Stimulated activated CD8-positive, alpha-beta memory T cell treated with anti-CD3 and anti-CD28 coated beads, Interleukin-15, amount 100 ng/mL, for 1 hour (primary cell): ENCODE results near the gene SGMS1.
"Not testable (repeated sequence)": the region's sequence is repeated elsewhere in the genome, so short reads cannot be mapped to it uniquely, and the experiment has no call there.

Source experiments
- DNase-seq: peaks from one replicate; pipeline ENCODE4 v3.0.0-alpha.2; 2020; ENCODE audit warnings: low read depth

The SGMS1 gene

DNA sequence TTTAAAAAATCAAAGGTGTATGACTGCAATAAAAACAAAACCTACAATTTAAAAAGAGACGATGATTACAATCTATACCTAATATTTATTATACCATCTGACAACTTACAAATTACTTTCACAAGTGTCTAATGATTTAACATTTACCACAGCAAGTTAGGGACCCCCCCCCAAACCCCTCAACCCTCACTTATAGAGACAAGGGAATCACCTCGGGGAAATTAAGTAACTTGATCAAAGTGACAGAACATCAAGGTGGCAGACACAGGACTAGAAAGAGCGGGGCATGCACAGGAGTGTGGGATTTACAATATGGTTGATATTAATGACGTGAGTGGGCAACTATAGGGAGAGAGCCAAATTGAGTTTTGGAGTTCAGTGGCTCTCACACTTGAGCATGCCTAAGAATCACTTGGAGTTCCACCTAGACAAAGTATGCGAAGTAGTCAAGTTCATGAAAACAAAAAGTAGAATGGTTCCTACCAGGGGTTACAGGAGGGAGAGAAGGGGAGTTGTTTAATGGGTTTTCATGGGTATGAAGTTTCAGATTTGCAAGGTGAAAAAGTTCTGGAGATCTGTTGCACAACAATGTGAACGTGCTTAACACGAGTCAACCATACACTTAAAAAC lies 43.4 kb downstream of the SGMS1 start:
- no peak for DNase-seq

DNA sequence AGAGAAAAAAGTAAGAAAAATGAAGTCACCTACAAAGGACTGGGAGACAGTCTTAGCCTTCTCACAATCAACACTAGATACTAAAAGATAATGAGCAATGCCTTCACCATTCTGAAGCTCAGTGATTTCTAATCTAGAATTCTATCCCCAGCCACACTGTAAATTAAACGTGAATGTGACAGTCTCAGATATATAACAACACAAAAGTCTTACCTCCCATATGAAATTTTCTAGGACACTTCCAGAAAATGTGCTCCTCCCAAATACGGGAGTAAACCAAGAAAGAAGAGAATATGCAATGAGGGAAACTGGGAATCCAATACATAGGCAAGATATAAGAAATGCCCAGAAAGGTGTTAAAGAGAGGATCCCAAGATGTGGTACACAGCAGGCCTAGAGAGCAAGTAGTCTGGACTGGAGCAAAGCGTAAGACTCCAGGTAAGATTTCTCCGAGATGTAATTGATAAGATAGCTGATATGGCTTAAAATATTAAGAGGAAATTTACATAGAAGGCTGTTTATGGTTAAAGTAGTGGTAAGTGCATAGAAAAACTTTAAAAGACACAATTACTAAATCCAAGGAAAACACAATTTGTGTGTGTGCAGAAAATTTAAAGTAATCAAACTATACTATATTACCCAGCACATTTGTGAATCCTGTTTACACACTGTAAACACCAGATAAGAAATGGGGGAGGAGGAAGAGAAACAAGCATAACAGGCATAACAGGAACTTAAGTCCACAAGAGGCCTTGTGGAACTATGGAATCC lies 44.1 kb downstream of the SGMS1 start:
- no peak for DNase-seq

DNA sequence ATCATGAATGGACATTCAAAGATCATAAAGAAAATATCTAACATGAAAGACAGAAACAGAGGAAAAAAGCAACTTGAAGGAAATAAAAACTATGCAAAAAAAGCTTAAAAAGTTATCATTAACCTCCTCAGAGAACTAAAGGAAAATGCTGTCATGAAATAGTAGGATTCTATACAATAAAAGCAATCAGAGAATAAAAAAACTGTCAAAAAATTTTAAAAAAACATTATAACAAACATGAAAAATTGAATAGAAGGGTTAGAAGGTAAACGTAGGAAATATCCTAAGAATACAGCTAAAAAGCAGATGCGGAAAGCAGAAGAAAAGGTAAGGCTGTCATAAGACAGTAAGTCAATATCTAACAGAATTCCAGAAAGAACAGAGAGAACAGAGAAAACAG lies 44.8 kb downstream of the SGMS1 start:
- DNase-seq, result no peak

DNA sequence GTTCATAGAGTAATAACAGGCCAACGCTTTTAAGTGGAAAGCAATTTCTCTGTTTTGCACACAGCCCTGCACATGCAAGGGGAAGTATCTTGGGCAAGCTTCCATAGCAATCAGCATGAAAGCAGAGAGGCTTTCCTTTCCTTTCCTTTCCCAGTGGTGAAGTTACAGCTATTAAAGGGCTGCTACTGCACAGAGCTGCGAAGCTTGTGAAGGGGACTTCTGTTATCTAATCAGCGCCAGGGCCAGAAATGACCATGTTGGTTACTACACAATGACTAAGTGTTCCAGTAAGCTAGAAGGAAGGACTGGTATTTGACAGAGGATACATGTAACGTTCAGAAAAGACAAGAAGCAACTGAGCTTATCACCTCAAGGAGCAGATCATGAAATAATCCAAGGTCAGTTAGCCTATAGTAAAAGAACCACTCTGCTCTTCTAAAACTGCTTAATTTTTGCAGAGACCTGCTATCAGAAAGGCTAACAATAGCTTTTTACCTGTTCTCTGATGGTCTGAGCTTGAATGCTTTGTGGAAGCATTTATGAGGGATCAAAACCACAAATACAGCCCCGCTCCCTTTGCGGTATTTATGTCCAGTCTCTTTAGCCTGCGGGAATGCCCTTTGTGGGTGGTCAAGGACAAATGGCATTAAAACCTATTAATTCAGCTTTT lies 45.9 kb downstream of the SGMS1 start:
- no peak for DNase-seq

DNA sequence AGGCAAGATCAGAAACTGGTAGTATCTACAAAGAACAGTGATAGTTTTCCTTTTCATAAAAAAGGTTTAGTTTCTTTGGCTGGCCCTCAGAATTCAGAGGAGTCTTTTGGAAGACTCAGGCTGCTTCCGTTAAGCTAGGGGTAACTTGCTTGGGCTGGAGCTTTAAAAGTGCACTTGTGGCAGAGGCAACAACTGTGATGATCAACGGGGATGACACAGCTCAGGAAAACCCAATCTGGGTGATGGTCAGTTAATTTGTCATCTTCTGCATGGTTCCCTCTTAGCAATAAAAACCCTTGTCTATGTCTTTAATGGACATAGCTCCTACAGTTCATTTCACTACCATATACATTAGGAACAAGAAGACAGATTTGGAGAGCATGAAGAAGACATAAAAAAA lies 46.7 kb downstream of the SGMS1 start:
- no peak for DNase-seq

DNA sequence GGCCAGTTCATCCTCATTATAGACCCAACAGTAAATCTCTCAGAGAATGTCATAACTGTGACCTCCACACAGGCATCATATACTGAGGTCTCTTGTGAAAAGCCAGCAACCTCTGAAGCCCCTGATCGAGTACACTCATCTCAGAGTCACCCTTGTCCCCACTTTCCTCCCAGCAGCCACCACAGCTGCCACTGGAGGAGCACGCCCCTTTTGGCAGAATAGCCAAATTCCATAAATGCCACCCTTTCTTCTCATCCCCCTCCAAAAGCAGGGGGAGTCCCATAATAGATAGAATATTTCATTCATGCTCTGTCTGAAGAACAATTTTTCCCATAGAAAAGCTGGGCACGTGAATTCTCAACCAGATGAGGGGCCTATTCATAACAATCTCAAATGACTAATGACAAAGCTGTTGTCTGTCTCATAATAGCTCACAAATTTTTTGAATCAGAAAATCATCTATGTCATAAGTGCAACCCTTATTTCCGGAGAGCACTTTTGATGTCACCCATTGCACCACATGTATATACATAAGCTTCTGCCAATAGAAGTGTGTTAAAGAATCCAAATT lies 47.4 kb downstream of the SGMS1 start:
- DNase-seq, result no peak

DNA sequence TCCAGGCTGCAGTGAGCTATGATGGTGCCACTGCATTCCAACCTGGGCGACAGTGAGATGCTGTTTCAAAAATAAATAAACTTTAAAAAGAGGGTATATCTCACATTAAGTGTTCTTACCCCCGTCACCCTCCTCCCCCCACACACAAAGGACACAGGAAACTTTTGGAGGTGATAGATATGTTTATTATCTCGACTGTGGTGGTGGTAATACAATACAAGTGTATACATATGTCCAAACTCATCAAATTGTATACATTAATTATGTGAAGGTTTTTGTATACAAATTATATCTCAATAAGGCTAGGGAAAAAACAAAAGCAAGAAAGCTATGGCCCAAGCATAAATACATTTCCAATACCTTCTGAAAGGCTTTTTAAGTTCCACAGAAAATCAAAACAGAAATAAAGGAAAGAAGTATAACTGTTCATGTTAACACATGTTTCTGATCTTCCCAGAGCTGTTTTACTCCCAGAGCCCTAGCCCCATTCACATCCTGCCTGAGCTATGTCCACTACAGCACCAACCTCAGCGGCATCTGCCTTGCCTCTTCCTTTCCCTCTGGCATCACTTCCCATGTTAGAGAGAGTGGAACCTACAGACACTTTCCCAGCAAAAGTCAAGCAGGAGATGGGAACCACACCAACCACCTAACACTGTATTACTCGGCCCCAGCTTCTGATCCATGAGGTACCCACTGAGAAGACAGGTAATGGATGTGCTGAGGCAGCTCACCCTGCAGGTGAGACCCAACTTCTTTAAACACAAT lies 48.1 kb downstream of the SGMS1 start:
- no peak for DNase-seq

DNA sequence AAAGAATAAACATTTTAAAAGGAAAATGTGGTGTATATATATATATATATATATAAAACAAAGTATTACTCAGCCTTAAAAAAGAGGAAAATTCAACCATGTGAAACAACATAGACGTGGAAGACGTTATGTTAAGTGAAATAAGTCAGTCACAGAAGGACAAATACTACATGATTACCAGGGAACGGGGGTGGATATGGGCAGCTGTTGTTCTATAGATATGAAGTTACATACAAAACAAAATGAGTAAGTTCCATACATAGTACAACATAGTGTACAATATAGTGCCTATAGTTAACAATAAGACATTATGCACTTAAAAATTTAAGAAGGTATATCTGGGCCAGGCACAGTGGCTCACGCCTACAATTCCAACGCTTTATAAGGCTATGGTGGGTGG lies 48.8 kb downstream of the SGMS1 start:
- no peak for DNase-seq

DNA sequence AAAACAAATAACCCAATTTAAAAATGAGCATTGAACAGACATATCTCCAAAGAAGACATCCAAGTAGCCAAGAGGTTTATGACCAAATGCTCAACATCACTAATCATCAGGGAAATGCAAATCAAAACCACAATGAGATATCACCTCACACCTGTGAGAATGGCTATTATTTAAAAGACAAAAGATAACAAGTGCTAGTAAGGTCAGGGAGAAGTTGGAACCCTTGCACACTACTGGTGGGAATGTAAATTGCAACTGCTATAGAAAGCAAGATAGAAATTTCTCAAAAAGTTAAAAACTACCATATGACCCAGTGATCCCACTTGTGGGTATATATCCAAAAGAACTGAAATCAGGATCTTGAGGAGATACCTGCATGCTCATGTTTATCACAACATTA lies 49.5 kb downstream of the SGMS1 start:
- DNase-seq, result no peak

DNA sequence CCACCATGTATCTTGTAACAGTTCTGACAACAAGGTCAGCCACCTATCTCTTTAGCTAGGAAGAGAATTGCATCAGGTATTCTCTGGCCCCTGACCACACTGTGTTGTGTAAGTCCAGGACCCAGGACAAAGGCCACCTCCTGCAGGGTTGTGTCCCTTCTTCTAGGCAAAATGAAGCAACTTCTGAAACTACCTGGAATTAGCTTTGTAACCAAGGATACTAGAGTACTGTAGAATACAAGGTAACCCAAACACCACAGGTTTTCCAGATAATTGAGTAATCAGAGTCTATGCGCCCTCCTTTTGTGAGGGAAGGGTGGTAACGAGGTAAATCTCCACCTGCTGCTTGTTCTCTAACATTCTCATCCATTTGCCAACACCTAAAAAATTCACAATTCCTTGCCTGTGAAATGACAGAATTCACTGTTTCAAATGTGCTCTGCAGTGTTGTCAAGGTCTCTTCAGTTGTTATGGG lies 51.7 kb downstream of the SGMS1 start:
- no peak for DNase-seq

DNA sequence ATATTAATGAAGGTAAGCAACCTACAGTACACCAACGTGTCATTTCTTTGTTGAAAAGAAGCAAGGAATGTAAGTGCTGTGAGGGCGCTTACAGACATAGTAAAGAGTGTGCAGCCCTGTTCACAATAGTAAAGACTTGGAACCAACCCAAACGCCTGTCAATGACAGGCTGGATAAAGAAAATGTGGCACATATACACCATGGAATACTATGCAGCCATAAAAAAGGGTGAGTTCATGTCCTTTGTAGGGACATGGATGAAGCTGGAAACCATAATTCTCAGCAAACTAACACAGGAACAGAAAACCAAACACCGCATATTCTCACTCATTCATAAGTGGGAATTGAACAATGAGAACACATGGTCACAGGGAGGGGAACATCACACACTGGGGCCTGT lies 55.0 kb downstream of the SGMS1 start:
- not testable (repeated sequence) for DNase-seq

DNA sequence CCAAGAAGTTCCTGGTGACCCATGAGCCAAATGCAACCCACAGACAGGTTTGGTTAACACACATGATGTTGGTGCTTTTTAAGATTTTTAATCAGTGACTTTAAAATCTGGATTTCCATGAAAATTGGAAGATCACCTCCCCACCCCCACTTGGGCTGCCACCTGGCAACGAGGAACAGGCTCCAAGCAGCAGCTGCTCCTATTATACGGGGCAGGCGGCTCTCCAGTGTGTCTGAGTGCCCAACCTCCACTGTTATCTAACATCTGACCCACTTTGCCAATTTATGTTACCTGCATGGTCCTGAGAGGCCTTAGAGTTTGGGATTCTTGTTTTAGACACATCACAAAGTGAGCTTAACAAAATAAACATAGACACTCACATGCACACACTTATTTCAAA lies 56.4 kb downstream of the SGMS1 start:
- no peak for DNase-seq

DNA sequence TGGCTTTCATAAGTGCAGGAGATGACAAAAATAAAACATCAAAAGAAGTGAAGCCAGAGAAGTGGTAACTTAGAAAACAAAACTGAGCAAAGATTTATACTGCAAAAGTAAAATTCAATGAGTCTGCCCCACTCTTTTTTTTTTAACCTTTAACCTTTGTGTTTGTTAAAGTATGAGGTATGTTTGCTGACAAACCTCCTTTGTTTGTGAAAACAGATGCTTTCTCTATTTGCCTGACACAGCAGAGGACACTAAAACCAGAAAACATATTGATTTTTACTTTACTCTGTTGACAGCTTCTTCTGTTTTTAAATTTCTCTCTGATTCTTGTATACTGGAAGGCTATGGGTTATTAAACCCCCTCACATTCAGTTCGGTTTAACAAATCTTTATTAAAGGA lies 57.6 kb downstream of the SGMS1 start:
- no peak for DNase-seq

DNA sequence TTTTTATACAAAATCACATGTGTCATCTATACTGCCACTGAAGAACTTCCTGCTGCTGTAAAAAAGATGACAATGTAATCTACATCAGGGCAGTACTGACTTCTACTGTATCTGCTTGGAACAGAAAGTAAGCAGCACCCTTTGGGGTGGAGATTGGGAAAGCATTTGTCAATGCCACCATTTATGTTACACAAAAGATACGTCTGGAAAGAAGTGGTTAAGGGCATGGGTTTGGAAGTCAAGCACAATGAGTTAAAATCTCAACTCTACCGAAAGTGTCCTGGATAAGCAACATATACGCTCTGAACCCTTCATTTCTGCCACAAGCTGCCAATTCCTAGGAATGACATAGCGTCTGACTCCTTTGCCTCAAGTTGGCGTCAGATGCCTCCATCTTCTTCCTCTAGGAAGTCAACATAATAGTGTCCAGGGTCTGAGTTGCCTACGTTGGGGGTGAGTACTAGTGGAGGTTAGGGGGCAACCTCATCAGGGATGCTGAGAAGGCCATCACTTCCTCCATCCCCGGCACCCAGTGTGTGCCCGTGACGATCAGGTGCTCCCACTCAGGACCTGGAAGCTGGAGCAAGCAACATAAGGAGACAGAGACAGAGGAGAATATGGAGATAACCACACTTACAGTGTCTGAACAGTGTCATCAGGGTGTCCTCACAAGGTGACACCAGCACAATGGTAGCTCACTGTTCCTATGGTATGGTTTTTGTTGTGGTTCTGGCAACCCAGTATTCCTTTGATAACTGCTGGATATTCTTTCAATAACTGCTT lies 58.3 kb downstream of the SGMS1 start:
- DNase-seq, result no peak

DNA sequence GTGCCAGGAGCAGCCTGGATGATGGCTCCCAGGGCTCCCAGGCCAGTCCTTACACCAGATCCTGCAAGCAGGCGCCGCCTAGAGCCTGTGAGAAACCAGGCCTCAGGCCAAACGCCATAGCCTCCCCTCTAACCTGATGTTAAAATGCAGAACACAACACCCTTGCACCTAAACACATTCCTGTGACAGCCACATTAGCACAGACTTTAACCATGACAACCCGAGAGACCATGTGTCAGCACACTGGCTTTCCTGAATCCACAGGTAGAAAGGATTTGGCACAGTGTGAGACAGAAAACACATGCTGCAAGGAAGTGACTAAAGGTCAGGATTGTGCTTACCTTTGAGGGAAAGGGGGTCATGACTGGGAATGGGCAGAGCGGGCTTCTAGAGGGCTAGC lies 59.9 kb downstream of the SGMS1 start:
- DNase-seq, result no peak

DNA sequence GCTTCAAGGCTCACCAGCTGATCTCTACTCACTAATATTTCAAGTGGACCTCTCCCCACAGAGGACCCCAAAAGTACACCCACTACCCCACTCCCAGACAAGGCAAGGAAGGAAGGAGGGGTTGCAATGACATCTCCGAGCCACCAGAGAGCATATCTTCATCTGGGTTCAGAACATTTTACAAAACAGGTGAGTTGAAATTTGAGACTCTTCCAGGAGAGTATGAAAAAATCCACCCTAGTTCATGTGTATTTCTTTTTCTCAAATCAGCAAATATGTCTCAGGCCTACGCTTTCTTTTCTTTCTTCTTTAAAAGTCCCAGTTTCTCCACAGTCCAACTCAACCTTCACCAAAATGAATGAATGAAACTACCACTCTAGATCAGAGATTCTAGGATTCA lies 61.9 kb downstream of the SGMS1 start:
- DNase-seq, result no peak

DNA sequence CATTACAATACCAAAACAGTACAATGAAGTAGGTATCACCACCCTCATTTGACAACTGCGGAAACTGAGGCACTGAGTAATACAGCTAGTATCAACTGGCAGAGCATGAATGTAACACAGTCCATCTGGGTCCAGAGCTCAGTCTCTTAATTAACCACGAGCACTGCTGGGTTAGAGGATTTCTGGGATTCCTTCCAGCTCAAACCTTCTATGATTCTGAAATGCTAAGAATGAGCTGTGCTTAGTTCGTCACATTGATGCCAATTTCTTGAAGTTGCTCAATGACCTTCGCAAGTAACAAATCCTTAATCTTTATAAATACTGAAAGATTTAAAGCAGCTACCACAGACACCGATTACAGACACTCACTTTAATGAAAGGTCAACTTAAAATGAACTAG lies 62.5 kb downstream of the SGMS1 start:
- no peak for DNase-seq

DNA sequence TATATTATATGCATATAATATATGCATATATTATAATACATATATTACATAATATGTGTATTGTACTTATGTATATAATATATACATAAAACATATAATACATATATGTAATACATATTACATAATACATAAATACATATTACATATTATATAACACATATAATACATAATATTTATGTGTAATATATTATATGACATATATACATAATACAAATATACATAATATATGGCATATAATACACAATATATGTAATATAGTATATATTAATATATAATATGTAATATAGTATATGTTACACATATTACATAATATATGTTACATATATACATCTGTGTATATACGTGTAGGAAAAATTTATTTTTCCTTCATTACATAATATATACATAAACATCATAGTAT lies 63.4 kb downstream of the SGMS1 start:
- DNase-seq, result no peak

DNA sequence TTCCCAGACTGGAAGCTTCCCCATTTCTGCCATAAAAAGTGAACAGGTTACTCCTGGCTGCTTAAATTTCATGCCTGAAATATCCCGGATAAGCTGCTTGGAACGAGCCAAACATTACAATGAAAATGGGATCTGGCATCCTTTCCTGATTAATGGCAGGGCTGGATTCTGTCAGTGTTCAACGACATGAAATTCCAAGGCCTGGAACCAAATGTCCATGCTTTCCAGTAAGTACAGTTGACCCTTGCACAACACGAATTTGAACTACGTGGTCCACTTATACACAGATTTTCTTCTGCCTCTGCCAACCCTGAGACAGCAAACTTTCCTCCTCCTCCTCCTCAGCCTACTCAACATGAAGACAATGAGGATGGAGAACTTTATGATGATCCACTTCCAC lies 65.4 kb downstream of the SGMS1 start:
- DNase-seq, result no peak

DNA sequence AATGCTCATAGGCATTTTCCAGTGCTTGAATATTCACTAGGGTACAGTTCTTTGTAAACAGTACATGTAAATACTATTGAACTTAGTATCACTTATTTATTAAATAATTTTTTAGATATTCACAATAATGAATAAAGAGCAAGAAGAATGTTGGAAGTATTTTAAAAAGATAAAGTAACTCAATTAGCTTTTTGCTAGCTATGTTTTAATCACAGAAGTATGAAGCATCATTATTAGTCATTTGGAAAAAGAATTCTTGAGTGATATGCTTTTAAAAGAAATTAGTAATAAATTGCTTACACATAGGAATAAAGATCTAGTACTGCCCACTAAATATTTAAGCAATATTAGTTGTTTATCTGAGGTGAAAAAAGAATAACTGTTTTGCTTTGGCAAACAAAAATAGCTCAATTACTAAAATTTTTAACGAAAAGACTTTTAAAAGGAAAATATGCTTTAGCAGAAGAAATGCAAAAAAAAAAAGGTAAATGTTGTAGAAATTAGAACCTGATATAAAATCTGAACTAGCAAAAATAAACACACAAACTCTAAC lies 66.5 kb downstream of the SGMS1 start:
- DNase-seq, result no peak
